Testis (tissue), 2 donors: ENCODE data around the gene ROBO1.

Source experiments
- CTCF ChIP-seq, 3 experiments: fragments of 450-650 bp in 2 of 3; fragments of 200-600 bp in 1 of 3; sonication (generic) in 1 of 3; IDR thresholded peaks; one replicate each; pipeline ENCODE4 v1.5.1; 2016 to 2019; ENCODE audit warnings: antibody characterized with exemption in 3 of 3, mild to moderate bottlenecking in 2 of 3, moderate library complexity in 1 of 3
- POLR2A ChIP-seq: fragments of 450-650 bp; IDR thresholded peaks from one replicate; pipeline ENCODE4 v1.6.1; 2017; ENCODE audit warnings: antibody characterized with exemption, mild to moderate bottlenecking, moderate library complexity

- TF ChIP-seq CTCF (IDR thresholded peaks at IDR 0.05) (no peak), POLR2A (no peak)
These were observed 912.6 kb downstream of the ROBO1 start for GRCh38 chr3:78855190-78855589.
